SK-N-SH (cell line): ENCODE data around the gene R3HDM2.

Source experiments
- CHD2 ChIP-seq: fragments of 150-350 bp; IDR thresholded peaks from 2 replicates; pipeline ENCODE4 v1.6.1; 2018; ENCODE audit warnings: low read length; ENCODE audit not compliant: partially characterized antibody
- CTCF ChIP-seq: fragments of 200-600 bp; sonication (generic); IDR thresholded peaks from 2 replicates; pipeline ENCODE4 v1.6.1; 2017; ENCODE audit warnings: antibody characterized with exemption, mild to moderate bottlenecking, moderate library complexity
- EP300 ChIP-seq, 2 experiments: IDR thresholded peaks; 2 replicates each; pipeline versions ENCODE4 v1.4.0 to v1.6.1; 2012; ENCODE audit warnings: borderline replicate concordance in 1 of 2, low read depth in 1 of 2, low read length in 1 of 2
- REST ChIP-seq: IDR thresholded peaks from 2 replicates; pipeline ENCODE4 v1.6.1; 2012; ENCODE audit warnings: mild to moderate bottlenecking, low read depth, low read length, moderate library complexity
- RFX5 ChIP-seq: IDR thresholded peaks from 2 replicates; pipeline ENCODE4 v1.6.1; 2012; ENCODE audit warnings: mild to moderate bottlenecking, improper control_type of control experiment, low read length
- TCF12 ChIP-seq: IDR thresholded peaks from 2 replicates; pipeline ENCODE4 v1.4.0; 2012
- USF2 ChIP-seq: fragments of 150-350 bp; IDR thresholded peaks from 2 replicates; pipeline ENCODE4 v1.6.1; 2017; ENCODE audit warnings: antibody characterized with exemption, low read length, low read depth, borderline replicate concordance
- ZBTB33 ChIP-seq: IDR thresholded peaks from 2 replicates; pipeline ENCODE4 v1.4.0; 2012; ENCODE audit warnings: low read depth, borderline replicate concordance

- no peak for TF ChIP-seq CTCF
- no peak for TF ChIP-seq ZBTB33
- TF ChIP-seq CHD2: no peak
- TF ChIP-seq USF2: no peak
- TF ChIP-seq RFX5: no peak
- TF ChIP-seq TCF12: no peak
- TF ChIP-seq EP300 (IDR thresholded peaks at IDR 0.05; ENCODE audit: borderline replicate concordance in 1 of 2, low read depth in 1 of 2, low read length in 1 of 2): no peak
- no peak for TF ChIP-seq REST
Measured at GRCh38 chr12:57388425-57388824, 42.4 kb downstream of the R3HDM2 start.
